ENCODE measurements around the gene CCDC127.

The CCDC127 gene

GRCh38 chr5:159448-160172 is 58.3 kb downstream of the CCDC127 start:
- no peak for DNase-seq (ENCODE audit: low read depth, low spot score)

DNA sequence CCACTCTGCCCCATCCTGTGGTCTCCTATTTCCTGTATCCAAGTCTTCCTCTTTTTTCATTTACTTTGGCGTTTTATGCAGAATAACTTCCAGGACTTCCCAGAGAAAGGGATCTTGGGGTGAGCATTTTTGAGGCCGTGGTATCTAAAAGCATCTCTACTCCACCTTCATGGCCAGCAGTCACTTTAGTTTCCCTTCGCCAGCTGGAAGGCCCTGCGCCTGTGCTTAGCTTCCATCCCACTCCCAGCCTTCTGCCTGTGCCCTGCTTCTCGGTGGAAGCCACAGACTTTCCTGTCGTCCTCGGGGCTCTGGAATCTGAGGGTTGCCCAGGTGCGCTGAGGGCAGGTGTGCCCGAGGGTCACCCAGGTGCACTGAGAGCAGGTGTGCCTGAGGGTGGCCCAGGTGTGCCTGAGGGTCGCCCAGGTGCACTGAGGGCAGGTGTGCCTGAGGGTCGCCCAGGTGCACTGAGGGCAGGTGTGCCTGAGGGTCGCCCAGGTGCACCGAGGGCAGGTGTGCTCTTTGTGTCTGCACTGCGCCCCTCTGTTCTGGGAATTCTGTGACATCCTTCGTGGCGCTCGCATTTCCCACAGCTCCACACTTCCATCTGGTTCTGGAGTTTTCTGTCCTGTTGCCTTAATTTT is 59.0 kb downstream of the CCDC127 start:
- no peak for DNase-seq (ENCODE audit: low read depth, low spot score)

- no peak for DNase-seq (ENCODE audit: low read depth, low spot score)
Measured at GRCh38 chr5:157801-158200, 60.2 kb downstream of the CCDC127 start.

DNA sequence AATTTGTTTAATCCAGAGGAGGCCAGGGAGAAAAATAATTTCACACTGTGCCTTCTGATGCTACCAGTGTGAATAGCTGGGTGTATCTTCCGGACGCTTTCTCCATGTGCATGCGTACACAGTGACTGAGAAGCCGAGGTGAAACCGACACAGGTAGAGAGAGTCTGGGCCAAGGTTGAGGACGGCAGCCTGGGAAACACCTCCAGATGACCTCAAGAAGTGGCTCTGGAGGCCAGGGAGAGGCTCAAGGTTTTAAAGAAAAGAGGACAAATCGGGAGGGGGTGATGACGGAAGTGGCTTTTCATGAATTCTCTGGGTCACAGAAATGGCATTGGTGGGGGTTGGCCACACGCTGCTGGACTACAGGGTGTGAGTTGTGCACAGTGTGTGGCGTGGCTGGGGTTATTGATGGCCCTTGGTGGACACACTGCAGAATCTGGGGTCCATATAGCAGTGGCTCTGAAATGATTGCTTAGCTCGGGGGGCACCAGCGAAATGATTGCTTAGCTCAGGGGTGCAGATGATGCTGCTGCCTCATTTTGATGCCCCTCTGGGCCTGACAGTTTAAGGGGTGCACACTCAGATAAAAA is 60.7 kb downstream of the CCDC127 start:
- DNase-seq (ENCODE audit: low read depth, low spot score): no peak

DNA sequence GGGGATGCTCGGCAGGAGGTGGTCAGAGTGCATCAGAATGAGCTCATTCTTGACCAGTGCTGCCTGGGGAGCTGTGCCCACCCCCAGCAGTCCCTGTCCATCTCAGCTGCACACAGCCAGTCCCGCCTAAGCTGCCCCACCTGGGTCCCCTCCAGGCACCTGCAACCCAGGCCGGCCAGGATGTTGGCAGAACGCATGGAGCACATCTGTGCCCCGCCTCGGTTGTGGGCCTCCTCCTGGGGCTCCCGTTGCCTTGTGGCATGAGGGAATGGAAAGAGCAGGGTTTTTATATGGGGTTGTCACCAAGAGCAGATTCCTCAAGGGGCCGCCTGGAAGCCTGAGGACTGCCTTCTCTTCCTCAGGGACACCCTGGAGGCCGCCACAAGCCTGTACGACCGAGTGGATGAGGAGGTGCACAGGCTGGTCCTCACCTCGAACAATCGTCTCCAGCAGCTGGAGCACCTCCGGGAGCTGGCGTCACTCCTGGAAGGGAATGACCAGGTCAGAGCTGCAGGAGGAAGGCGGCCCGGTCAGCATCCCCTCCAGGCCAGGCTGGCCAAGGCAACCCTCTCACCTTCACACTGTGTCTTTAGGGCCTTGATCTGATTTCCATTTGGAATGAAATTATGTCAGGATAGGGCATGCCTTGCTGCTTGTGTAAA is 61.4 kb downstream of the CCDC127 start:
- DNase-seq (ENCODE audit: low read depth, low spot score): no peak

GRCh38 chr5:155651-156410 is 62.1 kb downstream of the CCDC127 start:
- no peak for DNase-seq (ENCODE audit: low read depth, low spot score)

DNA sequence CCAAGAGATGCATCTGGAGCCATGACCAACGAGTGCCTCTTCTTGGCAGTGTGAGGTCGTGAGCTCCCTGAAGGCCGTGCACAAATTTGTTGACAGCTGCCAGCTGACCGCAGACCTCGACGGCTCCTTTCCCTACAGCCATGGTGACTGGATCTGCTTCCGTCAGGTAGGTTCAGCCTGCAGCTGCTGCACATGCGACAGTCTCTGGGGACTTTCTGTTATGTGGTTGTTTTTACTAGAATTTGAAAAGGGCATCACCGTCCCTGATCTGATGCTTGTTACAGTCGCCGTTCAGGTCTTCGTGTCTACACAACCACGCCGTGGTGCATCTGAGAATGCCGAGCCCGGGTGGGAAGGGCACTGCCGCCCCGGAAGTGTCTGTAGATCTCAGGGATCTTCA is 63.1 kb downstream of the CCDC127 start:
- no peak for DNase-seq (ENCODE audit: low read depth, low spot score)

DNA sequence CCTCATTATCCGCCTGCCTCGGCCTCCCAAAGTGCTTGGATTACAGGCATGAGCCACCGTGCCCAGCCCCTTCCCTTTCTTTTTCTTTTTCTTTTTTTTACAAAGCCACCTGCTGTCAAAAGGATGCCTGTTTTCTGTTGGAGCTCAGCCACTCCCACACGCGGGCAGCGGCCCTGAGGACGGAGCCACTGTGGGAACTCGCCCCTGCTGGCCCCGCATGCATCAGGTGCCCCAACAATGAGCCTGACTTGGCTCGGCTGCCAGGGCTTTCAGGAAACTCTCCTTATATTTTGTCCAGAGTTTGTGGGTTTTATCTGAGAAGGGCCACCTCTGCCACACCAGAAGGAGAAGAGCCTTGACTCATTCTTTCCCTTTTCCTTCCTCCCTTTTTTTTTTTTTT is 63.7 kb downstream of the CCDC127 start:
- no peak for DNase-seq (ENCODE audit: low read depth, low spot score)

DNA sequence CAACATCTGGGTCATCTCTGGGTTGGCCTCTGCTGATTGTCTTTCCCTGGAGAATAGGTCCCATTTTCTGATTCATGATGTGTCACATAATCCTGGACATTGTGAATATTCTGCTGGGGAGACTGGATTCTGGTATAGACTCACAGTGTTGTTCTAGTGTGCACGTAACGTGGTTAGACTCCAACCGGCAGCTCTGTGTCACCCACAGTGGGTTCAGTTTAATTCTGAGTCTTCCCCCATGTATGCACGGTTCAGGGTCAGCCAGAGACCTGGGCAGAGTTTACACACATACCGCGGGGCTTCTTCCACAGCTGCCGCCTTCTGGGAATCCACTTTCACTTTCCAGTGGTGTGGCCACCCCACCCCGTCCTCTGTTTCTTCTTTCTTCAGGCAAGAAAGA is 64.7 kb downstream of the CCDC127 start:
- DNase-seq (ENCODE audit: low read depth, low spot score): no peak

DNA sequence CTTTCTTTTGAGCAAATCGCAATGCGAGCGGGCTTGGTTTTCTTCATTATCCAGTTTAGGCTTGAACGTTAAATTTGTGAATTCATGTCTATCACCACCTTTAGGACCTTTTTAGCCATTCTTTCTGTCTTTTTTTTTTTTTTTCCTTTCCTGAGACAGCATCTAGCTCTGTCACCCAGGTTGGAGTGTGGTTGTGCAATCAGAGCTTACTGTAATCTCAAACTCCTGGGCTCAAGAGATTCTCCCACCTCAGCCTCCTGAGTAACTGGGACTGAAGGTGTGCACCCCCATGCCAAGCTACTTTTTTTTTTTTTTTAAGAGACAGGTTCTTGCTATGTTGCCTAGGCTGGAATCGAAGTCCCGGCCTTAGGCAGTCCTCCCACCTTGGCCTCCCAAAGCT is 65.9 kb downstream of the CCDC127 start:
- DNase-seq (ENCODE audit: low read depth, low spot score): no peak

DNA sequence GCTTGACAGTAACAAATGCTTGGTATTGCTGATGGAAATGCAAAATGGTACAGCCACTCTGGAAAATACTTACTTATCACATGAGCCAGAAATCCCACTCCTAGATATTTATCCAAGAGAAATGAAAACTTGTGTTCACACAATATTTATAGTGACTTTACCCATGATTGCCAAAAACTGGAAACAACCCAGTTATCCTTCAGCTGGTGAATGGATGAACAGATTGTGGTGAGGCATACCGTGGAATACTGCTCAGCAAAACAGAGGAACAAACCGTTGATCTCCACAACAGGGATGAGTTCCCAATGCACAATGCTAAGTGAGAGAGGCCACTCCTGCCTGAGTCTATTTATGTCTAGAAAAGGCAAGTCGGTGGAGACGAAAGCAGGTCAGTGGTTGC is 67.2 kb downstream of the CCDC127 start:
- DNase-seq (ENCODE audit: low read depth, low spot score): no peak

DNA sequence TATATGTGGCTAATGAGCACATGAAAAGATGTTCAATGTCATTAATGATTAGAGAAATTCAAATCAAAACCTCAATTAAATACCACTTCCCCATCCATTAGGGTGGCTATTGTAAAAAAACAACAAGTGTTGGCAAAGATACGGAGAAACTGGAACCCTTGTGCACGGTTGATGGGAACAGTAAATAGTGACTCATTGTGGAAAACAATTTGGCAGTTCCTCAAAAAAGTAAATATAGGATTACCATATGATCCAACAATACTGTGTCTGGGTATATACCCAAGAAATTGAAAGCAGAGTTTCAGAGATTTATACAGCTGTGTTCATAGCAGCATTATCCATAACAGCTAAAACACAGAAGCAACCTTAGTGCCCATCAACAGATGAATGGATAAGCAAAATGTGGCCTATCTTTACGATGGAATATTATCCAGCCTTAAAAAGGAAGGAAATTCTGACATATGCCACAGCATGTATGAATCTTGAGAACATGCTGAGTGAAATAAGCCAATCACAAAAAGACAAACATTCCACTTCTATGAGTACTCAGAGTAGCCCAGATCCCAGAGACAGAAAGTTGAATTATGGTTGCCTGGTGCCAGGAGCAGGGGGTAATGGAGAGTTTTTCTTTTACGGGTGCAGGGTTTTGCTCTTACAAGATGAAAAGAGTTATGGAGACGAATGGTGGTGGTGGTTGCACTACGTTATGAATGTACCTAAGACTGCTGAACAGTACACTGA is 68.0 kb downstream of the CCDC127 start:
- DNase-seq (ENCODE audit: low read depth, low spot score): no peak

DNA sequence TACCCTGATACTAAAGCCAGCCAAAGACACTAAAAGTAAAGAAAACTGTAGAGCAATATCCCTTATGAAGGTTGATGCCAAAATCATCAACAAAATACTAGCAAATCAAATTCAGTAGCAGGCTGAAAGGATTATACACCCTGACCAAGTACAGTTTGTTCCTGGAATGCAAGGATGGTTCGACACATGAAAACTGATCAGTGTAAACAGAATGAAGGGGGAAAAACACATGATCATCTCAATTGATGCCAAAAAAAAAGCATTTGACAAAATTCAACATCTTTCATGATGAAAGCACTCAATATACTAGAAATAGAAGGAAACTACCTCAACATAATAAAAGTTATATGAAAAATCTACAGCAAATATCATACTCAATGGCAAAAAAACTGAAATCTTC is 70.2 kb downstream of the CCDC127 start:
- DNase-seq (ENCODE audit: low read depth, low spot score): no peak
